ENCODE measurements around the gene IAPP.

DNA sequence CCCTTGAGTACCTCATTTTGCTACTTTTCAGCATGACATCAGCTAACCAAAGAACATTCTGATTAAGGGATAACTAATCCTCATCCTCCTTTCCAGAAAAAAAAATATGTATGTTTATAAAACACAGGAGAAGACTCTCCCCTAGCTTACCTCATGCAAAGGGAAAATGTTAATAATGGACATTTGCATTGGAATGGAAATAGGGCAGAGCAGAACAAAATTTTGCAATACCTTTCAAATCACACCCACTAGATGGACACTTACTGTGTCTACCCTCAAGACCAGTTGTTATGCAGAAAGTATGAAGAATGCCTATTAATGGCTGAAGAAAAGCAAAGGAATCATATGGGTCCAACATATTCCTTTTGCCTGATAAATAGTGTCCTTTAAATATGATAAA lies 29.1 kb upstream of the IAPP start:
- TF ChIP-seq POLR2A (IDR thresholded peaks at IDR 0.05) (no peak), POLR2AphosphoS5 (IDR thresholded peaks at IDR 0.05) (no peak)

Measured in suprapubic skin (tissue), 4 donors.